ENCODE data around the gene PDE1A.

Gene PDE1A

GRCh38 chr2:182208421-182208820 is 218.4 kb downstream of the PDE1A start:
- DNase-seq (ENCODE audit: low read depth in 3 of 3): no peak

- DNase-seq (ENCODE audit: low read depth in 3 of 3): no peak
Measured at GRCh38 chr2:182207049-182207746, 219.6 kb downstream of the PDE1A start.

DNA sequence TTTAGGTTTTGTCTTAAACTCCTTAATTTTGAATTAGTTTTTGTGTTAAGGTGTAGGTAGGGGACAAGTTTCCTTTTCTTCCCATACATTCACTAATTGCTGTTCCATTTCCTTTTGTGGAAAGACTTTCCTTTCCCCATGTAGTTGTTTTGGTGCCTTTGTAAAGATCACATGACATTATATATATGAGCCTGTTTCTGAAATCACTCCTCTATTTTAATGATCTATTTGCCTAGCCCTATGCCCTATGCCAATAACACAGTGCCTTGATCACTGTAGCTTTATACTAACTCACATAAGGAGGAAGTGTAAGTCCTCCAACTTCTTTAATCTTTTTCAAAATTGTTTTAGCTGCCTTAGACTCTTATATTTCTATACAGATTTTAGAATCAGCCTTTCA is 229.3 kb downstream of the PDE1A start:
- no peak for DNase-seq (ENCODE audit: low read depth in 3 of 3)

- DNase-seq (ENCODE audit: low read depth in 3 of 3): no peak
Measured at GRCh38 chr2:182193291-182193690, 233.5 kb downstream of the PDE1A start.

GRCh38 chr2:182191061-182191460 is 235.8 kb downstream of the PDE1A start:
- DNase-seq (ENCODE audit: low read depth in 3 of 3): no peak

DNA sequence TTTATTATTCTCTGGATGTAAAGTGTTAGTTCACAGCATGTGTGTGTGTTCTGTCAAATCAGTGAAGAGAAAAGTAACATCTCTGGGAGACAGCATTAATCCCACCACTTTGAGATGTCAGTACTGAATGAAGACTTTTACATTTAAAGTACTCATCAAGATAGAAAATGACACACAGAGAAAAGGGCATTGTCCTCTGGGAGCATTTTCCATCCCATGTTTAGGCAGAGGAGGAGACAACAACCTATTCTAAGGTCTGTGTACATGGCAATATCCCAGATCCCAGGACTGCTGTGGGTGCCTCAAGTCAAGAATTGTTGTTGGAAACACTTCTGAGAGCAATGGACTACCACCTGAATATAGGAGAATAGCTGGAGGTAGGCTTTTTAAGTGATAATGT is 239.7 kb downstream of the PDE1A start:
- no peak for DNase-seq (ENCODE audit: low read depth in 3 of 3)

DNA sequence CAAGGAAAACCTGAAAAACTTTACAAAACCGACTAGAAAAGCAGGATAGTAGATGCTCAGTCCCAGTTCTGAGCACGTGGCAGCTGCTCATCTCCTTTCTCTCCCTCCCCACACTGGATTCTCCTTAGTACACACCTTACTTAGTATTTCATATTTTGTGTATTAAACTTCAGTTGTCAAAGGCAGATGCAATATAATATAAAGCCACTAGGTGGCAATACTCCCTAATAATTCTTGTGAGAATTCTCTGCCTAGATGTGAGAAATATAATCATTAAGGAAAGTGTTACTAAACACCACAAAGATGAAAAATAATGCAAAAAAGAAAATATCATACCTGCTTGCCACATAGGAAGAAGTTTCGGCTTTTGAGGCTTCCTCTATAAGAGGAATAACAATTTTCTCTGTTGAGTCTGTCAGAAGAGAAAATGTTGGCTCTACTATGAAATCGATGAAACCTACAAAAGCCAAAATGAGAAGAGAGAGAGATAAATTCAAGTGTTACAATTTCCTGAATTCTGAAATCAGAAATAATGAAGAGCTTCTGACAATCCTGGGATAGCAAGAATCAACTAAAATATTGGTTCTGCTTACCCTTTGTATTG is 240.6 kb downstream of the PDE1A start:
- DNase-seq (ENCODE audit: low read depth in 3 of 3): no peak

GRCh38 chr2:182182436-182182835 is 244.4 kb downstream of the PDE1A start:
- DNase-seq (ENCODE audit: low read depth in 3 of 3): no peak

DNA sequence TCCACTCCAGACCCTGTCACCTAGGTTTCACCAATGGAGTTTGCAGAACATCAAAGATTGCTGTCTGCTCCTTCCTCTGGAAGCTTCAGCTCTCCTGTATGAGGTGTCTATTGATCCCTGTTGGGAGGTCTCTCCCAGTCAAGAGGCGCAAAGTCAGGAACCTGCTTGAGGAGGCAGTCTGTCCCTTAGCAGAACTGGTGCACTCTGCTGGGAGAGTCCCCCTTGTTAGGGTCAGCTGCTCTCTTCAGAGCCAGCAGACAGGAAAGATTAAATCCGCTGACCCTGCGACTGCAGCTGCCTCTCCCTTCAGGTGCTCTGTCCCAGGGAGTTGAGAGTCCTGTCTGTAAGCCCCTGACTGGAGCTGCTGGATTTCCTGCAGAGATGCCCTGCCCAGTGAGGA is 245.5 kb downstream of the PDE1A start:
- DNase-seq (ENCODE audit: low read depth in 3 of 3): no peak

- no peak for DNase-seq (ENCODE audit: low read depth in 3 of 3)
Measured at GRCh38 chr2:182179176-182179575, 247.7 kb downstream of the PDE1A start.

- DNase-seq (ENCODE audit: low read depth in 3 of 3): no peak
Measured at GRCh38 chr2:182173944-182174622, 252.8 kb downstream of the PDE1A start.

GRCh38 chr2:182170341-182170740 is 256.5 kb downstream of the PDE1A start:
- no peak for DNase-seq (ENCODE audit: low read depth in 3 of 3)

- no peak for DNase-seq (ENCODE audit: low read depth in 3 of 3)
Measured at GRCh38 chr2:182167882-182168281, 259.0 kb downstream of the PDE1A start.

- no peak for DNase-seq (ENCODE audit: low read depth in 3 of 3)
Measured at GRCh38 chr2:182166841-182167240, 260.0 kb downstream of the PDE1A start.

DNA sequence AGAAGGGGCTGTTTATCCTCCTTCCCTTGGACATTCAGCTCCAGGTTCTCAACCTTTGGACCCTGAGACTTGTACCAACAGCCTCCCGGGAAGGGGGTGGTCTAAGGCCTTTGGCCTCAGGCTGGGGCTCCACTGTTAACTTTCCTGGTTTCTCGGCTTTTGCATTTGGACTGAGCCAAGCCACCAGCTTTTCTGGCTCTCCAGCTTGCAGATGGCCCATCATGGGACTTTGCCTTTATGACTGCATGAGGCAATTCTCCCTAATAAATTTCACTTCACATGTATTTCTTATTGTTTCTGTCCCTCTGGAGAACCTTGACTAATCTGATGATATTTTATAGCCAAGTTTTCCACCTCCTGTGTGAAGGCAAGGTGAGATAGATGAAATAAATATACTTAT is 260.4 kb downstream of the PDE1A start:
- no peak for DNase-seq (ENCODE audit: low read depth in 3 of 3)

DNA sequence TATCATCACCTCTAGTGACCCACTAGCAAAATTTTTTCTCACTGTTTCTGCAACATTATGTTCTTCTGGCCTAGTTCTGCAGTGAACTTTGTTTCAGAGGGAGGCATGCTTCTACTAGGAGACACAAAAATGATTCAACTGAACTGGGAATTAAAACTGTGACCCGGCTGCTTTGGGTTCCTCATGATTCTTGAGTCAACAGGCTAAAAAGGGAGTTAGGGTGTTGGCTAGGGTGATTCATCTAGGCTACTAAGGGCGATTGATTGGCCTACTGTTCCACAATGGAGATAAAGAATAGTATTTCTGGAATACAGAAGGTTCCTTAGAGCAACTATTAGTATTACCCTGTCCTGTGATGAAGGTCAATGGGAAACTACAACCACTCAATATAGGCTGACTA is 261.6 kb downstream of the PDE1A start:
- DNase-seq (ENCODE audit: low read depth in 3 of 3): no peak

DNA sequence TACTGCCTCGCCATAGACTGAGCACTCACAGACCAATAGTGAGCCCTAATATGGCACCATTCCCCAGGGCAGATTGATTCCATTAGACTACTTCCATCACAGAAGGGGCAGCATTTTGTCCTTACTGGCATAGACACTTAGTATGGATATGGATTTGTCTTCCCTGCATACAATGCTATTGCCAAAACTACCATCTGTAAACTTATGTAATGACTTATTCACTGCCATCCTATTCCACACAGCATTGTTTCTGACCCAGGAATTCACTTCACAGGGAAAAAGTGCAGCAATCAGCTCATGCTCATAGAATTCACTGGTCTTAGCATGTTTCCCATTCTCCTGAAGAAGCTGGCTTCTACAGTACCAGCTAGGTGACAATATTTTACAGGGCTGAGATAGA is 262.1 kb downstream of the PDE1A start:
- DNase-seq (ENCODE audit: low read depth in 3 of 3): no peak

DNA sequence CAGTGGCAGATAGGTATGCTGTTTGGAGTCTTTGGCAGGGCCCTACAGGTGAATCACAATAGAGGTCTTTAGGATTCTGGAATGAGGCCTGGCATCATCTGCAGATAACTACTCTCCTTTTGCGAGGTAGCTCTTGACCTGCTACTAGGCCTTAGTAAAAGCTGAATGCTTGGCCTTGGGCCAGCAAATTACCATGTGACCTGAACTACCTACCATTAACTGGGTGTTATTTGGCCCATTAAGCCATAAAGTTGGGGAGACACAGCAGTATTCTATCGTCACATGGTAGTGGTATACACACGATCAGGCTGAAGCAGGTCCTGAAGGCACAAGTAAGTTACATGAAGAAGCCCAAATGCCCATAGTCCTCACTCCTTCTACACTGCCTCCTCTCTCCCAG is 263.0 kb downstream of the PDE1A start:
- no peak for DNase-seq (ENCODE audit: low read depth in 3 of 3)

- no peak for DNase-seq (ENCODE audit: low read depth in 3 of 3)
Measured at GRCh38 chr2:182148344-182148743, 278.5 kb downstream of the PDE1A start.

GRCh38 chr2:182144776-182145165 is 282.1 kb downstream of the PDE1A start:
- DNase-seq (ENCODE audit: low read depth in 3 of 3): no peak

DNA sequence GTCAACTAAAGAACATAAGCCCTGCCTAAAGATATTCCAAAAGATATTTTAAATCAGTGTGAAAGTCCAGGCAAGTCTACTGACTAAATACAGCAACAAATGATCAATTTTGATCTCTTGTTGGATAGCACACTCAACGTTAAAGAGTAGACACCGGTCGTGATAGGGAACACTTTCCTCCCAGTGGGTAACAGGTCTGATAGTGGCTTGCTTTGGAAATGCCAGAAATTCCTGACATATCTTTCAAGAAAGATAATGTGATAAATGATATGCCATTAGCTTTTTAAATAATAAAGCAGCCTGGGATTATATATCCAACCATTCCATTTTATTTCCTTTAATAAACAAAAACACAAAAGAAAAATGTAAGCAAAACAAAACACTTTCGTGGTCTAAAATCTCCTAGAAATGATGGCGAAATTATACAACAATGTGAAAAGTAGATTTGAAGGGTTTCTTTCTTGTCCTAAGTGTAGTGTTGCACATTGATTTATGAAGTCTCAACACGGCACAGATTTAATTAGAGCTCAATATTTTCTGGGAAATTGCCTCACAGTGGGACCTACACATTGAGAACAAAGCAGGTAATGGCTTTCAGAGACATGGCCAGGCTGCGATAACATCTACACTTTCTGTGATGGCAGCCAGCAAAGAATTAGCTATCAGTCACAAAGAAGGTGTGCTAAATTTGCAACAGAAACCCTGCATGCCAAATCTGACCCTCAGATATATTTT is 282.6 kb downstream of the PDE1A start:
- no peak for DNase-seq (ENCODE audit: low read depth in 3 of 3)

DNA sequence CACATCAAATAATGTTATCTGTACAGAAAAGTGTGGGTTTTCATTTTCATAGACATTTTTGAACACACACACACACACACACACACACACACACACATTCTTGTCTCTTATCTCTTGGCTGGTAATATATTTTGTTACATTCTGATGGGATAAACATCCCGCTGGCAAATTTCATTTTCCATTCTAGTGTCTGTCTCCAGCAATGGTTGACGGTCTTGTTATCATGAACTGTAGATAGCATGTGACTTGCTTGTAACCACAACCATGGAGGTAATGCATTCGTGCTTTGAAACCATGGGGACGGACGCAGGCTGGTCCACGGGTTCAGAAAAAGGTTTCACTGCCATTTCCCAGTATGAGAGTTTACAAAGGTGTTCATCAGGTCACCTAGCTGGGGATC is 284.8 kb downstream of the PDE1A start:
- DNase-seq (ENCODE audit: low read depth in 3 of 3): no peak

DNA sequence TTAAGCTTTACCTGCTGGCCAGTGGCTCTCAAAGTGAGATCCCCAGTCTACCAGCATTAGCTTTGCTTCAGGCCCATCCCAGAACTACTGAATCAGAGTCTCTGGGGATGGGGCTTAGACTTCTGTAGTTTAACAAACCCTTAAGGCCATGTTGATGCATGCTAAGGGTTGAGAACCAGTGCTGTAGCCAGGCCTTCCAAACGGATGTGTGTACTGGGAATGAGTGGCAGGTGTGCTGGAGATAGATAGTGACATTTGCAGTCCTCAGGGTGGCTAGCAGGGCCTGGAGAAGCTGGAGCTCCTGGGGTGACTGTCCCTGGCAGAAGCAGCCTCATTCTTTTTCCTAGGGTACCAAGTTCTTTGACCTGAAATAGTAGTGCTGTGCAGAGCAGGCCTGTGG is 292.6 kb downstream of the PDE1A start:
- DNase-seq (ENCODE audit: low read depth in 3 of 3): no peak
